SK-N-SH (cell line): ENCODE data around the gene GRK1. TPM values are rescaled to one million over a fixed set of nuclear protein-coding genes. Genes with fewer than 3 reads are reported as not detected.

ENCODE experiments used
- CTCF ChIA-PET: fragments of 300-600, 350-600 bp; formaldehyde crosslinking; extraction: SDS; loops from one replicate; lab custom pipeline; 2021; lab: Yijun Ruan, JAX
- POLR2A ChIA-PET: fragments of 350-600 bp; sonication (Branson Sonifier 250); formaldehyde crosslinking; extraction: SDS; loops from one replicate; lab custom pipeline; 2020; ENCODE audit warnings: antibody characterized with exemption, inconsistent platforms; lab: Yijun Ruan, JAX
- DNase-seq: peaks from one replicate; pipeline ENCODE4 v3.0.0; 2012
- H2AFZ ChIP-seq: fragments of 200-600 bp; sonication (generic); 2 replicates; pipeline ENCODE4 v1.8.1; 2016; ENCODE audit warnings: antibody characterized with exemption, mild to moderate bottlenecking, low read depth
- H3F3A ChIP-seq: fragments of 200-600 bp; sonication (generic); replicated peaks from 2 replicates; pipeline ENCODE3; 2016; ENCODE audit warnings: antibody characterized with exemption, mild to moderate bottlenecking; ENCODE audit not compliant: insufficient read depth
- H3K27ac ChIP-seq, 2 experiments: fragments of 200-500 bp in 1 of 2; fragments of 200-600 bp in 1 of 2; sonication (Bioruptor generic) in 1 of 2; sonication (generic), shearing (Covaris generic) in 1 of 2; 2 replicates each; pipeline versions ENCODE4 v1.5.1 to v1.6.1; 2014 to 2016; ENCODE audit warnings: low read depth in 2 of 2, inconsistent platforms in 1 of 2, low read length in 1 of 2, mild to moderate bottlenecking in 1 of 2, mixed read lengths in 1 of 2
- H3K27me3 ChIP-seq: fragments of 200-600 bp; sonication (generic), shearing (Covaris generic); 2 replicates; pipeline ENCODE4 v1.6.1; 2016; ENCODE audit warnings: mixed run types; ENCODE audit not compliant: insufficient read depth
- H3K36me3 ChIP-seq, 2 experiments: fragments of 200-500 bp in 1 of 2; fragments of 200-600 bp in 1 of 2; sonication (Bioruptor generic) in 1 of 2; sonication (generic) in 1 of 2; replicated peaks in 1 of 2; 2 replicates each; pipeline versions ENCODE3 to v1.5.1; 2014 to 2016; ENCODE audit warnings: low read length in 1 of 2, mild to moderate bottlenecking in 1 of 2; ENCODE audit not compliant: insufficient read depth in 2 of 2, control insufficient read depth in 1 of 2
- H3K4me1 ChIP-seq, 2 experiments: fragments of 200-500 bp in 1 of 2; fragments of 200-600 bp in 1 of 2; sonication (Bioruptor generic) in 1 of 2; sonication (generic), shearing (Covaris generic) in 1 of 2; 2 replicates each; pipeline versions ENCODE4 v1.5.1 to v1.6.1; 2014 to 2016; ENCODE audit warnings: low read depth in 1 of 2, low read length in 1 of 2, mixed run types in 1 of 2; ENCODE audit not compliant: insufficient read depth in 2 of 2, control insufficient read depth in 1 of 2
- H3K4me2 ChIP-seq: fragments of 200-600 bp; sonication (generic), shearing (Covaris generic); 2 replicates; pipeline ENCODE4 v1.6.1; 2017; ENCODE audit warnings: mixed run types
- H3K4me3 ChIP-seq, 2 experiments: fragments of 200-500 bp in 1 of 2; fragments of 200-600 bp in 1 of 2; sonication (Bioruptor generic) in 1 of 2; sonication (generic), shearing (Covaris generic) in 1 of 2; 2 replicates each; pipeline versions ENCODE4 v1.5.1 to v1.8.1; 2014 to 2016; ENCODE audit warnings: low read depth in 2 of 2, inconsistent platforms in 1 of 2, low read length in 1 of 2, mild to moderate bottlenecking in 1 of 2, mixed read lengths in 1 of 2, moderate library complexity in 1 of 2
- H3K79me2 ChIP-seq: fragments of 200-600 bp; sonication (generic); 2 replicates; pipeline ENCODE4 v1.8.1; 2017; ENCODE audit warnings: mild to moderate bottlenecking; ENCODE audit not compliant: insufficient read depth
- H3K9ac ChIP-seq: fragments of 200-600 bp; sonication (generic); 2 replicates; pipeline ENCODE4 v1.6.1; 2017; ENCODE audit warnings: mixed run types
- H3K9me2 ChIP-seq: fragments of 200-600 bp; sonication (generic); 2 replicates; pipeline ENCODE4 v1.6.1; 2017; ENCODE audit warnings: mixed run types
- H3K9me3 ChIP-seq: fragments of 200-600 bp; sonication (generic); 2 replicates; pipeline ENCODE4 v1.6.1; 2017; ENCODE audit warnings: mixed run types, mild to moderate bottlenecking, moderate library complexity
- H4K20me1 ChIP-seq: fragments of 200-600 bp; sonication (generic); 2 replicates; pipeline ENCODE4 v1.6.1; 2017; ENCODE audit warnings: mild to moderate bottlenecking, mixed run types; ENCODE audit not compliant: insufficient read depth
- CTCF ChIP-seq: fragments of 200-600 bp; sonication (generic); IDR thresholded peaks from 2 replicates; pipeline ENCODE4 v1.6.1; 2017; ENCODE audit warnings: antibody characterized with exemption, mild to moderate bottlenecking, moderate library complexity
- EP300 ChIP-seq, 2 experiments: IDR thresholded peaks; 2 replicates each; pipeline versions ENCODE4 v1.4.0 to v1.6.1; 2012; ENCODE audit warnings: borderline replicate concordance in 1 of 2, low read depth in 1 of 2, low read length in 1 of 2
- EZH2phosphoT487 ChIP-seq: fragments of 200-600 bp; sonication (generic); IDR thresholded peaks from 2 replicates; pipeline ENCODE4 v1.6.1; 2017; ENCODE audit warnings: low read depth, mixed run types, mild to moderate bottlenecking, antibody characterized with exemption, moderate library complexity, borderline replicate concordance
- FOXJ3 ChIP-seq: sonication (generic); formaldehyde crosslinking; IDR thresholded peaks from 2 replicates; pipeline ENCODE4 v1.5.1; 2020; ENCODE audit warnings: mild to moderate bottlenecking, missing genetic modification reagents
- GABPA ChIP-seq: IDR thresholded peaks from 2 replicates; pipeline ENCODE4 v1.4.0; 2012; ENCODE audit warnings: low read depth, mild to moderate bottlenecking
- MEF2A ChIP-seq: IDR thresholded peaks from 2 replicates; pipeline ENCODE4 v1.4.0; 2012; ENCODE audit warnings: low read depth, borderline replicate concordance
- NRF1 ChIP-seq: IDR thresholded peaks from 2 replicates; pipeline ENCODE4 v1.6.1; 2012; ENCODE audit warnings: low read depth, mild to moderate bottlenecking, low read length
- PBX3 ChIP-seq: IDR thresholded peaks from 2 replicates; pipeline ENCODE4; 2012
- POLR2AphosphoS5 ChIP-seq: IDR thresholded peaks from 2 replicates; pipeline ENCODE4 v1.6.1; 2012; ENCODE audit warnings: low read depth, low read length
- RAD21 ChIP-seq: IDR thresholded peaks from 2 replicates; pipeline ENCODE4 v1.6.1; 2012; ENCODE audit warnings: mild to moderate bottlenecking, low read length
- RFX5 ChIP-seq: IDR thresholded peaks from 2 replicates; pipeline ENCODE4 v1.6.1; 2012; ENCODE audit warnings: mild to moderate bottlenecking, improper control_type of control experiment, low read length
- SMC3 ChIP-seq: IDR thresholded peaks from 2 replicates; pipeline ENCODE4 v1.6.1; 2012; ENCODE audit warnings: low read depth, low read length, improper control_type of control experiment
- TEAD4 ChIP-seq: IDR thresholded peaks from 2 replicates; pipeline ENCODE4 v1.4.0; 2012; ENCODE audit warnings: mild to moderate bottlenecking, borderline replicate concordance; ENCODE audit not compliant: insufficient read depth
- USF1 ChIP-seq: IDR thresholded peaks from 2 replicates; pipeline ENCODE4 v1.4.0; 2012; ENCODE audit warnings: low read depth, borderline replicate concordance
- USF2 ChIP-seq: fragments of 150-350 bp; IDR thresholded peaks from 2 replicates; pipeline ENCODE4 v1.6.1; 2017; ENCODE audit warnings: antibody characterized with exemption, low read length, low read depth, borderline replicate concordance
- ZBTB33 ChIP-seq: IDR thresholded peaks from 2 replicates; pipeline ENCODE4 v1.4.0; 2012; ENCODE audit warnings: low read depth, borderline replicate concordance
- WGBS: methylation state at CpG from one replicate; pipeline ENCODE4 v1.1.6; 2017; ENCODE audit warnings: low lambda C conversion rate; 5-methylcytosine and 5-hydroxymethylcytosine counted together
- polyA plus RNA-seq, 3 experiments: library from polyadenylated mRNA; depleted of rRNA; stranded (reverse); fragments of >200 nt; gene quantifications; 2 replicates each; pipeline ENCODE4 v1.2.3, GENCODE V29; 2012

GRK1 gene
- polyA plus RNA-seq, 1 of the 3 experiments (the other 2 are of a cell fraction), result 0.12 TPM

GRCh38 chr13:113766035-113766800 lies 99.2 kb downstream of the GRK1 start:
- H3F3A ChIP-seq, result no peaks in the 10 kb centered on the region
- H3K27ac ChIP-seq, result no peak overlapping the region
- H3K4me2 ChIP-seq, result no peak overlapping the region
- no peaks in the 10 kb centered on the region for H3K9me3 ChIP-seq
- ChIA-PET POLR2A (no interaction called here), CTCF (no interaction called here)
- H3K4me3 ChIP-seq, result no peak overlapping the region
- no peak for DNase-seq
- TF ChIP-seq USF1, result no peak
- no peak for TF ChIP-seq NRF1
- no peak for TF ChIP-seq SMC3
- no peak for TF ChIP-seq EP300 (IDR thresholded peaks at IDR 0.05; ENCODE audit: borderline replicate concordance in 1 of 2, low read depth in 1 of 2, low read length in 1 of 2)
- no peak for TF ChIP-seq FOXJ3 (CRISPR knock-in tag)
- TF ChIP-seq PBX3, result no peak
- H3K79me2 ChIP-seq, result no peaks in the 10 kb centered on the region
- no peaks in the 10 kb centered on the region; a peak in 1 of 4 replicates for H3K4me1 ChIP-seq
- no peaks in the 10 kb centered on the region for H3K27me3 ChIP-seq
- no peak overlapping the region for H2AFZ ChIP-seq
- 92% methylated on average over 21 of the region's 30 CpGs for WGBS
- H3K9ac ChIP-seq, result no peak overlapping the region
- no peaks in the 10 kb centered on the region for H3K9me2 ChIP-seq
- H4K20me1 ChIP-seq, result no peaks in the 10 kb centered on the region
- H3K36me3 ChIP-seq, result no peaks in the 10 kb centered on the region

GRCh38 chr13:113767366-113767765 lies 100.3 kb downstream of the GRK1 start:
- WGBS, result 74% methylated on average over 2 of the region's 2 CpGs
- no peak overlapping the region for H3K9ac ChIP-seq
- H3K79me2 ChIP-seq, result no peaks in the 10 kb centered on the region
- H3K27me3 ChIP-seq, result no peaks in the 10 kb centered on the region
- no peaks in the 10 kb centered on the region for H3F3A ChIP-seq
- no peak overlapping the region for H2AFZ ChIP-seq
- no peaks in the 10 kb centered on the region; a peak in 1 of 4 replicates for H3K4me1 ChIP-seq
- no peaks in the 10 kb centered on the region for H3K9me3 ChIP-seq
- no peak overlapping the region for H3K4me3 ChIP-seq
- H3K4me2 ChIP-seq, result no peak overlapping the region
- no peaks in the 10 kb centered on the region for H3K9me2 ChIP-seq
- POLR2A ChIA-PET, result interaction anchor here (1.1 kb wide), 1 partner anchor 8 kb away, joined by 3 read pairs; the partner anchor contains the start of gene TMEM255B
- no peak for DNase-seq
- no peak overlapping the region for H3K27ac ChIP-seq
- H3K36me3 ChIP-seq, result no peaks in the 10 kb centered on the region
- H4K20me1 ChIP-seq, result no peaks in the 10 kb centered on the region
- CTCF ChIA-PET, result no interaction called here
- TF ChIP-seq POLR2AphosphoS5, result no peak
- no peak for TF ChIP-seq MEF2A
- no peak for TF ChIP-seq ZBTB33
- TF ChIP-seq RFX5, result no peak
- TF ChIP-seq EZH2phosphoT487, result no peak
- no peak for TF ChIP-seq USF2
- no peak for TF ChIP-seq RAD21
- TF ChIP-seq PBX3, result no peak
- no peak for TF ChIP-seq FOXJ3 (CRISPR knock-in tag)
- TF ChIP-seq USF1, result no peak
- TF ChIP-seq CTCF, result no peak
- no peak for TF ChIP-seq TEAD4
- no peak for TF ChIP-seq GABPA
